Kidney glomerular epithelial cell (primary cell): ENCODE results near the gene APOL1.
"Not testable (repeated sequence)": the region's sequence is repeated elsewhere in the genome, so short reads cannot be mapped to it uniquely, and the experiment has no call there.

Experiments
- DNase-seq: peaks from one replicate; lab custom pipeline; 2025; lab: John Stamatoyannopoulos, UW

Gene APOL1

GRCh38 chr22:36271231-36271630 is 18.3 kb downstream of the APOL1 start:
- DNase-seq, result not testable (repeated sequence)

GRCh38 chr22:36271951-36272350 is 19.0 kb downstream of the APOL1 start:
- DNase-seq, result not testable (repeated sequence)

- DNase-seq, result no peak
Measured at GRCh38 chr22:36274531-36274930, 21.6 kb downstream of the APOL1 start.

- peak; percentile 54 for DNase-seq
Measured at GRCh38 chr22:36277482-36278291, 24.8 kb downstream of the APOL1 start.

- DNase-seq, result no peak
Measured at GRCh38 chr22:36279219-36279666, 26.3 kb downstream of the APOL1 start.

- no peak for DNase-seq
Measured at GRCh38 chr22:36280379-36280778, 27.4 kb downstream of the APOL1 start.

GRCh38 chr22:36281781-36282327 is 28.9 kb downstream of the APOL1 start:
- DNase-seq, result no peak

DNA sequence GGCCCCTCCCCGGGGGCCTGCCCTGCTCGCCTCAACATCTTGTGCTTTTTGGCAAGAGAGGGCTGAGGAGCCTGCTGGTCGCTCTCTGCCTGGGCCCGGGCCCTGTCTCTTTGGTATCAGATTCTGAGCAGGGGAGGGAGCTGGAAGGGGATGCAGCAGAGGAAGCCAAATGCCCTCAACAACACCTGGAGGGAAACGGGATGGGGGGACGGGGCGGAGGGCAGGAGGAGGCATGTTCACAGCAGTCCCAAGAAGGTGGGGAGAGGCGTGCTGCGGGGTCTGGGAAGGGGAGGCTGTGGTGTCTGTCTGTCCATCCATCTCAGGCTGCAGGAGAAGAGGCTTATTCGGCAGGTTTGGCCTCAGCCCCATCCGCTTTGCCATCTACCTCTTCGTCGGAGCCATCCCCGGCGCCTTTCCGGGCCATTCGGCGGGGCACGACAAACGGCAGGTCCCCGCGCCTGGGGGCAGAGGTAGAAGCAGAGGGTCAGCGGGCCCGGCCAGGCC is 29.4 kb downstream of the APOL1 start:
- DNase-seq, result no peak

- no peak for DNase-seq
Measured at GRCh38 chr22:36284171-36284571, 31.2 kb downstream of the APOL1 start.

- no peak for DNase-seq
Measured at GRCh38 chr22:36285017-36285416, 32.1 kb downstream of the APOL1 start.

DNA sequence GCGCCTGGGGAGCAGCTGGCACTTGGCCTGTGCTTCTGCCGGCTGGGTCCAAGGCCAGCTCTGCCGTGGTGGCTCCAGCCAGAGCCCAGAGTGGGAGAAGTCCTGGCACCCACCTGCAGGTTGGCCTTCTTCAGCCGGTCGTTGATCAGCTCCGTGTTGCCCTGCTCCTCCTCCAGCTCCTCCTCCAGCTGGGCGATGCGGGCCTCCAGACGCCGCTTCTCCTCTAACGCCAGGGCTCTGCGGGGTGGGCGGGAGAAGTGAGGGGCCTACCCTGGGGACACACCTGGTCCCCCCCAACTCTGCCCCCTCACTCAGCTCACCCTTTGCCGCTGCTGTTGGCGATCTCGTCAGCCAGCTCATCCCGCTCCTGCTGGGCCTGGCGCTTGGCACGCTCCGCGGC is 32.6 kb downstream of the APOL1 start:
- DNase-seq, result no peak

GRCh38 chr22:36286096-36286957 is 33.4 kb downstream of the APOL1 start:
- DNase-seq, result no peak

DNA sequence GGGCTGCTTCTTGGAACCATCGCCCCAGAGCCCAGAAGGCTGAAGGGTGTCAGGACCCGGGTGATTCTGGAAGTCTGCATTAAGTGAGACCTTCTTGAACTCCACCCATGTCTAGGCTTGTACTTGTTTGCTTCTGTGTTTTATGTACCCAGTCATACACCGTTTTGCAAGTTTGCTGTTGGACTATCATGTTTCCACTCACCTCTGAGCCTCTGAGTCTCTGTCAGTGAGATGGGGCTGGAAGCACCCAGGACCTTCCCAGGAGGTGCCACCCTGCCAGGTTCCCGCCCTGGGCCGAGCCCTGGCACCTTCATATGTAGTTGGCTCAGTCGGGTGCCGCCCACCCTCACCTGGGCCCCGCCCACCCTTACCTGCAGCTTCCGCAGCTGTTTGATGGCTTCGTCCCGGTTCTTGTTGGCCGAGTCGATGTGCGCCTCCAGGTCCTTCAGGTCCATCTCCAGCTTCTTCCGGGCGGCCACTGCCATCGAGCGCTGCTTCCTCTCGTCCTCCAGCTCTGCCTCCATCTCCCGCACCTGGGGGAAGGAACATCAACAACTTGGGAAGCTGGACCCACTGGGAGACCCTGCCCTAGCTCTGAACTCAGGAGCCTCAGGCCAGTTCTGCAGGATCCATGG is 35.1 kb downstream of the APOL1 start:
- no peak for DNase-seq

DNA sequence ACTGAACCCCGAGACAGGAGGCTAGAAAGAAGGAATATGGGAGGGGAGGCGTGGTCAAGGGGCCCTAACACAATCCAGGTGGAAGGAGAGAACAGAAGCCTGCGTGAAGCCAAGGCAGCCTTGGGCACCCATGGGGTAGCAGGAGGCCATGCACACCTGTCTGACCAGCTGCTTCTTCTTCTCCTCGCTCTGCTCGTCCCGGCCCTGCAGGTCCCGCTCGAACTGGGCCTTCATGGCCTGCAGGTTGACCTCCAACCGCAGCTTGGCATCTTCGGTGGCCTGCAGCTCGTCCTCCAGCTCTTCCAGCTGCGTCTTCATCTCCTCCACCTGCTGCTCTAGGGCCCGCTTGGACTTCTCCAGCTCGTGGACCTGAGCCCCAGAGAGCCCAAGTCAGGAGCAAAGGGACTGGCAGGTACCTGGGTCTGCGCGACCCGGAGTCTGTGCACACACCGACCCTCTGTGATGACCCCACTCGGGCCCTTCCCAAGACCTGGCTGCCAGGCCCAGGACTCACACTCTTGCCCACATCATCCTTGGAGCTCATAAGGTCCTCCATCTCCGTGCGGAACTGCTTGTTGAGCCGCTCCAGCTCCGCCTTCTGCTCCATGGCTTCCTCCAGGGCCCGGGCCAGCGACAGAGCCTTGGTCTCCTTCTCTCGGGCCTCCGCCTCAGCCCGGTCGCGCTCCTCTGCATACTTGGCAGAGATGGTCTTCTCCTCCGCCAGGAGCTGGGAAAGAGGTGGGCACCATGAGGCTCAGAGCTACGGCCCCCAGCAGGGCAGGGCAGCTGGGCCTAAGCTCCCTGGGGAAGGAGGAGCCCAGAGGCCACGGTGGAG is 35.9 kb downstream of the APOL1 start:
- DNase-seq, result no peak

DNA sequence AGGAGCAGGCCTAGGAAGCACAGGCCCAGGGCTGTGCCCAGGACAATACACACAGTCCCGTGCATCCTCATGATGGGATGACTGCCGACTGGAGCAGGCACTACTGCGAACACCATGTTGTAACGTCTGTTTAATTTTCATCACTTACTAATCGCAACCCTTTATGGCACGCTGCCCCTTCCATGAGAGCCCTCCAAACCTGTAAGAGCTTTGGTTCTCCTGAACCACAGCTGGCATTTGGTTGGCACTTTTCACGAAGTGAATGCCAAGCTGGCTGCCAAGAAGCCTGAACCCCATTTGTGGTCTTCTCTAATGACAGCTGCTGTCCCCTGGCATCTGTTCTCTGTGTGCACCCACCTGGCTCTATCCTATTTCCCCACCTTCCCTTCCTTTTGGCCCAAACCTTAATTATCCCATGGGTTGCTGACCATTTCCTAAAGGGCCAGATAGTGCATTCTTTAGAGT is 36.5 kb downstream of the APOL1 start:
- no peak for DNase-seq

GRCh38 chr22:36289948-36290371 is 37.0 kb downstream of the APOL1 start:
- DNase-seq, result not testable (repeated sequence)

- DNase-seq, result not testable (repeated sequence)
Measured at GRCh38 chr22:36290391-36291075, 37.6 kb downstream of the APOL1 start.

DNA sequence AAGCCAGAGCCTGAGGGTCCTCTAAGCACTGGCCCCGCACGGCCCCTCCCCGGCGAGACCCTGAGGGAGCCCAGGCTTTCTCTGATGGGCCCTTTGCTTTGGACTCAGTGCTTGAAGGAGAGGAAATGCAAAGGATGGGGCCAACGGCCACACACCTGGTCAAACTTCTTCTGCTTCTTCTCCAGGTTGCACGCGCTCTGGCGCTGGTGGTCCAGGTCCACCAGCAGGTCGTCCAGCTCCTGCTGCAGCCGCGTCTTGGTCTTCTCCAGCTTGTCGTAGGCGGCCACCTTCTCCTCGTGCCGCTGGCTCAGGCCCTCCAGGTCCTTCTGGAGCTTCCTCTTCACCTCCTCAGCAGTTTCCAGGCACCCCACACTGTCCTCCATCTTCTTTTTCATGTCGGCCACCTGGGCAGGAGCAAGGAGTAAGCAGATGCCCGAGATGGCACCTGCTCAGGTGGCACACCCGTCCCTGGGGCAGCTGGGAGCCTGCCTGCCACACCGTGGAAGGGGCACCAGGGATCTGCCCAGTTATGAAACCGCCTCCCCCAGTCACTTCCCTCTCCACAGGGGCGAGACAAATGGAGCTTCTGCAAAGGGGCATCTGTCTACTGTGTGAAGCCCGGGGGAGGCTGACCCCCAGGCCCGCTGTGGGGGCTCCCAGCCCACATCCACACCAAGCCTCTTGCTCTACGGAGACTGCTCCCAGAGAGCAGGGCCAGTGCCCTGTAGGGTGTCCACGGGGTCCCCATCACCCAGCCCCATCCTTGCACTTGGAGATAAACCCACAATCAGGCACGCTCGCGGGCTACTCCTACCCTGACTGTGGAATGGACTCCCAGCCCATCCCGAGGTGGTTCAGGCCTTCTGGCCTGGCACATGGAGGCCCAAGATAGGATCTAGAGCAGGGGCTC is 39.2 kb downstream of the APOL1 start:
- no peak for DNase-seq

GRCh38 chr22:36292823-36293530 is 40.0 kb downstream of the APOL1 start:
- no peak for DNase-seq
